Measurements from ENCODE around the gene P2RY2.

GRCh38 chr11:73195191-73196007, 22.7 kb upstream of the P2RY2 start:
- TF ChIP-seq NR2C2 (CRISPR knock-in tag; IDR thresholded peaks at IDR 0.05): no peak
- TF ChIP-seq IRF1 (CRISPR knock-in tag; IDR thresholded peaks at IDR 0.05): no peak
- no peak for TF ChIP-seq KAT7 (CRISPR knock-in tag; IDR thresholded peaks at IDR 0.05; ENCODE audit: borderline replicate concordance)
- no peak for TF ChIP-seq ARID4B (CRISPR knock-in tag; IDR thresholded peaks at IDR 0.05; ENCODE audit: borderline replicate concordance)
- no peak for TF ChIP-seq SP1 (CRISPR knock-in tag; conservative IDR thresholded peaks at IDR 0.05)
- no peak for TF ChIP-seq CTCF (IDR thresholded peaks at IDR 0.05)
- TF ChIP-seq ZBTB43 (CRISPR knock-in tag; IDR thresholded peaks at IDR 0.05): no peak
- no peak for TF ChIP-seq ZNF121 (CRISPR knock-in tag; IDR thresholded peaks at IDR 0.05)

All from WTC11 (cell line).